Activated CD8-positive, alpha-beta T cell treated with anti-CD3 and anti-CD28 coated beads, Interleukin-2, amount 10 ng/mL, durations not matched to agents 7 days and 5 days (primary cell): ENCODE data around the gene C5. TPM values are rescaled to one million over a fixed set of nuclear protein-coding genes. Genes with fewer than 3 reads are reported as not detected.

Experiments
- ATAC-seq: fragments of 150-1000 bp; cut with Tn5 transposase; one replicate; pipeline ENCODE4 v1.10.0; 2021; ENCODE audit warnings: moderate library complexity
- CTCF ChIA-PET: fragments of 350-600 bp; sonication (Branson Sonifier 250); formaldehyde crosslinking; loops from one replicate; lab custom pipeline; 2021; ENCODE audit warnings: antibody characterized with exemption; lab: Charles Lee
- POLR2A ChIA-PET: fragments of 350-600 bp; sonication (Branson Sonifier 250); formaldehyde crosslinking; loops from one replicate; lab custom pipeline; 2021; ENCODE audit warnings: antibody characterized with exemption; lab: Charles Lee
- DNase-seq: peaks from one replicate; pipeline ENCODE4 v3.0.0-alpha.2; 2020
- H3K27ac Mint-ChIP-seq: one replicate; pipeline ENCODE4 v1.8.0; 2021; ENCODE audit warnings: mild to moderate bottlenecking, mixed read lengths
- H3K27me3 Mint-ChIP-seq: one replicate; pipeline ENCODE4 v1.8.0; 2021; ENCODE audit warnings: low read depth, mixed read lengths
- H3K36me3 Mint-ChIP-seq: one replicate; pipeline ENCODE4 v1.8.0; 2021; ENCODE audit warnings: low read depth, mixed read lengths
- H3K4me1 Mint-ChIP-seq: one replicate; pipeline ENCODE4 v1.8.0; 2021; ENCODE audit warnings: low read depth, mixed read lengths
- H3K4me3 Mint-ChIP-seq: one replicate; pipeline ENCODE4 v1.8.0; 2021; ENCODE audit warnings: mild to moderate bottlenecking, mixed read lengths
- H3K9me3 Mint-ChIP-seq: one replicate; pipeline ENCODE4 v1.8.0; 2022; ENCODE audit warnings: mixed read lengths; ENCODE audit not compliant: insufficient read depth
- total RNA-seq, 2 experiments: library from RNA; stranded (reverse); gene quantifications; one replicate each; pipeline ENCODE4 v1.2.3, GENCODE V29; 2021

Gene C5
- total RNA-seq, 2 experiments from 2014 or later: 1.3 to 2.3 TPM

GRCh38 chr9:121019273-121019672, 30.8 kb downstream of the C5 start:
- CTCF ChIA-PET: interaction anchor here (1.6 kb wide), 1 partner anchor 38 kb away, joined by 3 read pairs; no protein-coding TSS in a partner anchor
- Mint-ChIP-seq H3K4me1 (no peaks in the 10 kb centered on the region), H3K36me3 (no peaks in the 10 kb centered on the region), H3K9me3 (no peaks in the 10 kb centered on the region), H3K4me3 (no peak overlapping the region), H3K27me3 (no peaks in the 10 kb centered on the region), H3K27ac (no peak overlapping the region)
- DNase-seq (no peak), ATAC-seq (no peak)
- POLR2A ChIA-PET: no interaction called here

- ChIA-PET POLR2A (interaction anchor here (0.6 kb wide), 1 partner anchor 26 kb away, joined by 3 read pairs; no protein-coding TSS in a partner anchor), CTCF (interaction anchor here (1.2 to 2.8 kb wide), 2 partner anchors 32 to 261 kb away, joined by 3 to 10 read pairs; no protein-coding TSS in a partner anchor)
- no peaks in the 10 kb centered on the region for H3K4me1 Mint-ChIP-seq
- H3K9me3 Mint-ChIP-seq: no peaks in the 10 kb centered on the region
- no peaks in the 10 kb centered on the region for H3K36me3 Mint-ChIP-seq
- DNase-seq: no peak
- no peak overlapping the region for H3K27ac Mint-ChIP-seq
- H3K27me3 Mint-ChIP-seq: peaks cover 1% of the 10 kb centered on the region
- H3K4me3 Mint-ChIP-seq: no peak overlapping the region
- ATAC-seq: no peak
Observed at GRCh38 chr9:121013911-121014310, 36.2 kb downstream of the C5 start.

GRCh38 chr9:121009650-121010049, 40.4 kb downstream of the C5 start:
- no peak for ATAC-seq
- ChIA-PET POLR2A (no interaction called here), CTCF (no interaction called here)
- Mint-ChIP-seq H3K27me3 (peaks cover 5% of the 10 kb centered on the region), H3K9me3 (no peaks in the 10 kb centered on the region), H3K36me3 (no peaks in the 10 kb centered on the region), H3K4me1 (no peaks in the 10 kb centered on the region), H3K4me3 (no peak overlapping the region), H3K27ac (no peak overlapping the region)
- DNase-seq: no peak

DNA sequence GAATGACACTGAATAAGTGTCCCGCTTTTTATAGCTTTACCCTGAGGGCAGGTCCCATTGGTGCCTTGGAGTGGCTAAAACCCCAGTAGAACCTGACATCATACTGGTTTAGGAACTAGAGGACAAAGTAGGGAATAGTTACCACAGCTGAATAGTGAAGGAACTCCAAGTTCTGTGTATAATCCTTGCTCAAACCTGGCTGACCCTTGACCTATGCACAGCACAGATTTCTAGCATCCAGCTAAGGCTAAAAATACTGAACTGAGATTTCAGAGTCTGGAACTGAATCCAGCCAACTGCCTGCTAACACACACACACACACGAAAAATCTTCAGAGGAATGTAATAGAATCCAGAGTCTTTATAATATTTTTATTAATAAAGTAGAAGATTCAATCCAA, 50.8 kb downstream of the C5 start:
- no peak overlapping the region for H3K4me3 Mint-ChIP-seq
- H3K4me1 Mint-ChIP-seq: no peaks in the 10 kb centered on the region
- no peak for DNase-seq
- ChIA-PET POLR2A (no interaction called here), CTCF (interaction anchor here (0.6 to 2.4 kb wide), 5 partner anchors 18 to 60 kb away, joined by 3 to 10 read pairs (median 5); no protein-coding TSS in a partner anchor)
- no peaks in the 10 kb centered on the region for H3K27me3 Mint-ChIP-seq
- ATAC-seq: no peak
- H3K36me3 Mint-ChIP-seq: no peaks in the 10 kb centered on the region
- no peak overlapping the region for H3K27ac Mint-ChIP-seq
- no peaks in the 10 kb centered on the region for H3K9me3 Mint-ChIP-seq

DNA sequence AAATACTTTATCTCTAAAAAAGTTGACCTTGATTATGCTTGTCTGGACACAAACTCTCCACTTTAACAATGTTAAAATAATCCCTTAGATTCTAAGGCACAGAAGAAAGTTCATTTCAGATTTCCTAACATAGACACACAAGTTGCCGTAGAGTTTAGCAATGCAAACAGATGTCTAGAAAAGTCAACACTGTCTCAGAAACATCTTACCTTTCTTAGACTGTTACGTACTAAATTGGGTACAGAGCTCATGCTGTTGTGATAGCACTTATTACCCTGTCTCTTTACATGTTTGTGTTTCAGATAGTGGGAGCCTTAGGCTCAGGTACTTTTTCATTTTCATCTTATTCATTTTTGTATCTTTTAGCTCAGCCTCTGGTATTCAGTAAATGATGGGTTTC, 52.0 kb downstream of the C5 start:
- no peaks in the 10 kb centered on the region for H3K27me3 Mint-ChIP-seq
- ChIA-PET POLR2A (no interaction called here), CTCF (interaction anchor here (1.1 to 2.4 kb wide), 3 partner anchors 17 to 57 kb away, joined by 3 to 9 read pairs (median 5); no protein-coding TSS in a partner anchor)
- H3K27ac Mint-ChIP-seq: no peak overlapping the region
- H3K36me3 Mint-ChIP-seq: no peaks in the 10 kb centered on the region
- no peaks in the 10 kb centered on the region for H3K9me3 Mint-ChIP-seq
- H3K4me1 Mint-ChIP-seq: no peaks in the 10 kb centered on the region
- DNase-seq (no peak), ATAC-seq (no peak)
- no peak overlapping the region for H3K4me3 Mint-ChIP-seq

GRCh38 chr9:120997502-120997901, 52.6 kb downstream of the C5 start:
- Mint-ChIP-seq H3K4me1 (no peaks in the 10 kb centered on the region), H3K36me3 (no peaks in the 10 kb centered on the region), H3K27ac (no peak overlapping the region), H3K9me3 (no peaks in the 10 kb centered on the region), H3K27me3 (peaks cover 2% of the 10 kb centered on the region), H3K4me3 (no peak overlapping the region)
- ChIA-PET POLR2A (no interaction called here), CTCF (no interaction called here)
- no peak for ATAC-seq
- DNase-seq: no peak

GRCh38 chr9:120996409-120996808, 53.7 kb downstream of the C5 start:
- no peak for DNase-seq
- H3K27me3 Mint-ChIP-seq: peaks cover 7% of the 10 kb centered on the region
- no peaks in the 10 kb centered on the region for H3K4me1 Mint-ChIP-seq
- no peak overlapping the region for H3K27ac Mint-ChIP-seq
- POLR2A ChIA-PET: no interaction called here
- no peak overlapping the region for H3K4me3 Mint-ChIP-seq
- H3K36me3 Mint-ChIP-seq: no peaks in the 10 kb centered on the region
- CTCF ChIA-PET: interaction anchor here (1.4 kb wide), 1 partner anchor 15 kb away, joined by 4 read pairs; no protein-coding TSS in a partner anchor
- ATAC-seq: no peak
- H3K9me3 Mint-ChIP-seq: no peaks in the 10 kb centered on the region

DNA sequence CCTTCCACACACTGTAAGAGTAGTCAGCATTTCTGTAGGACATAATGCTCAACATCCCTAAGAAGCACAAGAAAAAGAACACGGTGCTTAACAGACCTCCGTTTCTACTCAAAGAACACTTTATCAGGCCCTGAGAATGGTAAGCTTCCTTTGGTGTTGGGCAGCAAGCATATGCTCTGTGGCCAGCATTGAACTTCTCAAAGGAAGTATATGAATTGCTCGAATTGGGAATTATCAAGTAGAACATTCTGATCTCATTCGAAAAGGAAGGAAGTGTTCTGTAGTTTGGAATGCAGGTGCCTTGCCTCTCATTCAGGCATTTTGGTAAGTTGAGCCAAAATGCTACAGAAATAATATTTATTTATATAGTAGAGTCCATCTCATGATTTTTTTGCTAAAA, 61.0 kb downstream of the C5 start:
- peaks cover 14% of the 10 kb centered on the region for H3K27me3 Mint-ChIP-seq

DNA sequence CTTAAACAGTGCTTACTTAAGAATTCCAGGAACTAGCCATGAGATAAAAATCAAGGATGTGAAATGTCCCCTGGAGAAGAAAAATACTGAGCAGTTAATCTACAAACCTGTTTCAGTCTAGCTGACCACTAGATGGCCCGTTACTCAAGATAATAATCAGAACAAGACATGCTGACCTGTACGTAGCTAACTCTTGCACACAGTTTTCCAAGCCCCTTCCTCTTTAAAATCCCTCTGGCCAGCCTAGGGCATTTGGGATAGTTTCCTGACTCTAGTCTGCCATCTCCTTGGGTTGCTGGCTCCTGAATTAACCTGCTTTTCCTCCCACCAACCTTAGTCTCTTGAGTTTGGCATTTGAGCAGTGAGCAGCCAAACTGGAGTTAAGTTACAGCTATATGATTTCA, 64.3 kb downstream of the C5 start:
- ChIA-PET CTCF (interaction anchor here (0.8 to 8.1 kb wide), 9 partner anchors 21 to 136 kb away, joined by 3 to 98 read pairs (median 4); partner anchors contain the start of gene C5), POLR2A (no interaction called here)
- Mint-ChIP-seq H3K27ac (no peak overlapping the region), H3K27me3 (peaks cover 17% of the 10 kb centered on the region), H3K4me3 (no peak overlapping the region), H3K36me3 (no peaks in the 10 kb centered on the region), H3K9me3 (no peaks in the 10 kb centered on the region), H3K4me1 (no peaks in the 10 kb centered on the region)
- ATAC-seq (no peak), DNase-seq (no peak)

More for the DNA sequence above, 61.0 kb downstream of the C5 start:
- Mint-ChIP-seq H3K4me1 (no peaks in the 10 kb centered on the region), H3K4me3 (no peak overlapping the region), H3K9me3 (no peaks in the 10 kb centered on the region), H3K27ac (no peak overlapping the region), H3K36me3 (no peaks in the 10 kb centered on the region)
- POLR2A ChIA-PET: no interaction called here
- CTCF ChIA-PET: no interaction called here
- ATAC-seq: no peak
- no peak for DNase-seq

GRCh38 chr9:120983259-120983837, 66.7 kb downstream of the C5 start:
- no peak for DNase-seq
- no peaks in the 10 kb centered on the region for H3K9me3 Mint-ChIP-seq
- ChIA-PET CTCF (interaction anchor here (0.8 to 8.1 kb wide), 5 partner anchors 22 to 228 kb away, joined by 3 to 98 read pairs (median 22); no protein-coding TSS in a partner anchor), POLR2A (no interaction called here)
- H3K4me3 Mint-ChIP-seq: no peak overlapping the region
- H3K27ac Mint-ChIP-seq: no peak overlapping the region
- H3K36me3 Mint-ChIP-seq: no peaks in the 10 kb centered on the region
- no peak for ATAC-seq
- H3K4me1 Mint-ChIP-seq: no peaks in the 10 kb centered on the region
- peaks cover 16% of the 10 kb centered on the region for H3K27me3 Mint-ChIP-seq

DNA sequence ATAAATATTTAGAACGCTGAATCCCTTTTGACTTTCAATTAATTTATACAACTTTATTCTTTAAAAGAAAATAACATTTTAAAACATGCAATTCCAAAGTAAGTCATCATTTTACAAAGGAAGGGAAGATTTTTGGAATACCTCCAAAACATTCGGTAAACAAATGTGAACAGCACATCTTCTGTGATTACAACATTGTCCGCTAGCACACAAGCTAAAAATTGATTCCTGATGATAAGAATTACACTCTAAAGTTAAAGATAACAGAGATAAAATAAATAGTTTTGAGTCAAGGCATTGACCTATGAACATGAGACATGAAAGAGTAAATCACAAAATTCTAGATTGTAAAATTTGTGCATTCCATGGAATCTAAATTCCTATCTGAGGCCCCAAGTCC, 67.2 kb downstream of the C5 start:
- CTCF ChIA-PET: interaction anchor here (1.1 to 8.1 kb wide), 4 partner anchors 21 to 89 kb away, joined by 6 to 98 read pairs (median 32); no protein-coding TSS in a partner anchor
- Mint-ChIP-seq H3K4me1 (no peaks in the 10 kb centered on the region), H3K9me3 (no peaks in the 10 kb centered on the region), H3K36me3 (no peaks in the 10 kb centered on the region), H3K27ac (no peak overlapping the region), H3K27me3 (peaks cover 14% of the 10 kb centered on the region), H3K4me3 (no peak overlapping the region)
- ATAC-seq (no peak), DNase-seq (no peak)
- POLR2A ChIA-PET: no interaction called here

GRCh38 chr9:120980951-120981350, 69.1 kb downstream of the C5 start:
- Mint-ChIP-seq H3K27me3 (peaks cover 14% of the 10 kb centered on the region), H3K4me3 (no peak overlapping the region), H3K4me1 (no peaks in the 10 kb centered on the region), H3K9me3 (no peaks in the 10 kb centered on the region), H3K27ac (no peak overlapping the region), H3K36me3 (no peaks in the 10 kb centered on the region)
- ChIA-PET CTCF (interaction anchor here (0.7 to 8.1 kb wide), 50 partner anchors 9 to 392 kb away, joined by 3 to 98 read pairs (median 5); partner anchors contain the start of gene CNTRL), POLR2A (interaction anchor here (1.7 kb wide), 1 partner anchor 56 kb away, joined by 4 read pairs; no protein-coding TSS in a partner anchor)
- DNase-seq: no peak
- no peak for ATAC-seq
